ENCODE measurements around the gene ZNF697. TPM values are rescaled to one million over a fixed set of nuclear protein-coding genes. Genes with fewer than 3 reads are reported as not detected.
"Not testable (repeated sequence)": the region's sequence is repeated elsewhere in the genome, so short reads cannot be mapped to it uniquely, and the experiment has no call there.

Gene ZNF697
- total RNA-seq, result under 1 TPM in 1 of 2 experiments, not detected in 1; 0.08 TPM
- polyA plus RNA-seq, result not detected
- 0 to 1.9 (median 0.04) reads per million in 6 experiments for total RNA-seq

DNA sequence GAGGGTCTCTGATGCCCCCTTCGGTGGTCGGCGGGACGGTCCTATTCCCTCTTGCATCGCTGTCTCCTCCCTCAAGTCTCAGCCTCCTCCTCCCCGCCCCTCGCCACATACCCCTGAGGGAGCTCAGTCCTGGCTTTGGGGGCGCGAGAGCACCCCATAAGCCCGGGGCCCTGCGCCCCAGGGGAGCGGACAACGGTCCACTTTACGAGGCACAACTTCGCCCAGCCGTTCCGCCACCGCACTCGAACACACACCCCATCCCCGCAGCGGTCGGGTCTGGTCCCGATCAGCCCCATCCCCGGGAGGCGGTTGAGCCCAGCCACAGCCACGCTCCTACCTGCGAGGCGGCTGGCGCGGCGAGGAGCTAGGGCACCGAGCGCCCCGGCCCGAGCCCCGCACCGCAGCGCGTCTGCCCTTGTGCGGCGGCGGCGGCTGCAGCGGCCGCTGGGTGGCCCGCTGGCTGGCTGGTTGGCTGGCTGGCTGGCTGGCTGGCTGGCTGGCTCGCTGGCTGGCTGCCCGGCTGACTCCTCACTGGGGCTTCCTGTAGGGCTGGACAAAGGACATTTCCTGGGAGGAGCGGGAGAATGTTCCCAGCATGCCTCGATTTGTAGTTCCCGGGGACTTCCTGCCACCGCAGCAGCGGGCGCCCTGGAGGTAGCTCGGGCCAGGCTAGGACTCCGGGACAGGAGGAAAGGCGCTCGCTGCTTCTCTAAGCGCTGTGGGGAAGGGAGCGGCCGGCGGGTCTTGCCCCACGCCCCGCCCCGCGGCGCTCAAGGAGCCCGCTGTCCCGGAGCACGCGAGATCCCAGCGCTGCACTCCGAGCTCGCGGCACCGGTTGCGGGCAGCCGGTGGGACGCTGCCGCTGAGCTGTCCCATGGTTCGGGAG lies at the start of gene ZNF697:
TSS of gene ZNF697 (minus strand) at position 533 of the 886 bp plus-strand sequence. CDS start 22,166 bp downstream, outside the sequence.
- POLR2A ChIA-PET, result interaction anchor here (0.7 kb wide), 1 partner anchor 64 kb away, joined by 3 read pairs; the partner anchor contains the start of gene PHGDH
- peaks cover 0 to 6% (median 0%) of the 10 kb centered on the region in 9 donors for H3K9me3 Mint-ChIP-seq
- H3K27ac Mint-ChIP-seq, result no peak within 1 kb of the TSS
- ATAC-seq (peak; percentile 72 to 83), DNase-seq (peak in 6 of 10 donors; percentile 5 to 63 (median 12))
- peak within 1 kb of the TSS; percentile 66 to 83 (median 72) for H3K4me3 Mint-ChIP-seq
- H3K36me3 Mint-ChIP-seq, result no peaks in the 10 kb centered on the region
- peaks cover 22 to 84% (median 62%) of the 10 kb centered on the region in 5 donors for H3K27me3 Mint-ChIP-seq
- H3K4me1 Mint-ChIP-seq, result peaks cover 2 to 15% (median 10%) of the 10 kb centered on the region in 4 donors

DNA sequence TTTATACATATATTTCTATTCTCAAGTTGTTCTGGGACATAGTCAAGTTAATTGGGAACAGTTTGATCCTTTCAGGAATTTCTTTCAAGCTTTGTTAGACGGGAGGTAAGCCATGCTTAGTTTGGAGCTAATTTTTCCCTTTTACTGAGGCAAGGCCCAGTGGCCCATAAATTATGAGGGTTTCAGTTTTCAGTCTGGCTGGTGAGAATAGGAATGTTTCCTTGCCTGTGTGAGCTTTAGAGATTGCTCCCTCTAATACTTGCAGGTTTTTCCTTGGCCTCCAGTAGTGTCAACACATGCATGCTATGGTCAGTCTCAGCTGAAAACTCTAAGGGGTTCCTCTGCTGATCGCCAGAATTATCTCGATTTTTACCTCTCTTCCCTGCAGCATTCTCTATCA lies 49.5 kb upstream of the ZNF697 start:
- POLR2A ChIA-PET, result no interaction called here
- H3K27me3 Mint-ChIP-seq, result peaks cover 18 to 61% (median 32%) of the 10 kb centered on the region in 5 donors
- DNase-seq (no peak), ATAC-seq (no peak)
- H3K4me3 Mint-ChIP-seq, result no peak overlapping the region
- peaks cover 8 to 33% (median 20%) of the 10 kb centered on the region in 9 donors for H3K9me3 Mint-ChIP-seq
- no peaks in the 10 kb centered on the region for H3K4me1 Mint-ChIP-seq
- no peak overlapping the region for H3K27ac Mint-ChIP-seq
- peaks cover 5 to 34% (median 16%) of the 10 kb centered on the region in 3 donors for H3K36me3 Mint-ChIP-seq

DNA sequence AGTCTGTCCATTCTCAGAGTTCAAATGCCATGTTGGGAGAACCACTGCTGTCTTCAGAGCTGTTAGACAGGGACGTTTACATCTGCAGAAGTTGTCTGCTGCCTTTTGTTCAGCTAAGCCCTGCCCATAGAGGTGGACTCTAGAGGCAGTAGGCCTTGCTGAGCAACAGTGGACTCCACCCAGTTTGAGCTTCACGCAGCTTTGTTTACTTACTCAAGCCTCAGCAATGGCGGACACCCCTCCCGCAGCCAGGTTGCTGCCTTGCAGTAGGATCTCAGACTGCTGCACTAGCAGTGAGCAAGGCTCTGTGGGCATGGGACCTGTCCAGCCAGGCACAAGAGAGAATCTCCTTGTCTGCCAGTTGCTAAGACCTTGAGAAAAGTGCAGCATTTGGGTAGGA lies 48.8 kb upstream of the ZNF697 start:
- H3K4me1 Mint-ChIP-seq, H3K27ac Mint-ChIP-seq, POLR2A ChIA-PET, DNase-seq, H3K4me3 Mint-ChIP-seq, ATAC-seq: not testable (repeated sequence)
- peaks cover 15 to 61% (median 32%) of the 10 kb centered on the region in 5 donors for H3K27me3 Mint-ChIP-seq
- peaks cover 5 to 27% (median 9%) of the 10 kb centered on the region in 3 donors for H3K36me3 Mint-ChIP-seq
- H3K9me3 Mint-ChIP-seq, result peaks cover 6 to 30% (median 13%) of the 10 kb centered on the region in 9 donors

DNA sequence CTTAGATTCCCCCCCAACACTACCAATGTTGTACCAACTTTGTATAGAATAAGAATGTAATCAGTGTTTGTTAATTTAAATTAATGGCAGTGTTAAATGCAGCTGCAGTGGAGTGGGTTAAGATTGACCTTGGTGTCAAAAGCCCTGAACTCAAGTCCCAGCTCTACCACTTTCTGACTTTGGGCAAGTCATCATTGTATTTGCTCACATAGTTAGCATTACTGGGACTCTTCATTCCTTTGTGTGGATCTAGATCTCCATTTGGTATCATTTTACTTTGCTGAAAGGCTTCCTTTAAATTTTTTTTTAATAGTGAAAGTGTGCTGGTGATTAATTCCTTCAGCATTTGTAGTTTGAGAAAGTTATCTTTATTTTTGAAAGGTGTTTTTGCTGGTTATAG lies 41.4 kb upstream of the ZNF697 start:
- H3K9me3 Mint-ChIP-seq, result peaks cover 0 to 14% (median 2%) of the 10 kb centered on the region in 9 donors
- POLR2A ChIA-PET, result no interaction called here
- H3K27ac Mint-ChIP-seq, result no peak overlapping the region
- H3K4me3 Mint-ChIP-seq, result no peak overlapping the region
- H3K4me1 Mint-ChIP-seq, result no peaks in the 10 kb centered on the region
- ATAC-seq (no peak), DNase-seq (no peak)
- no peaks in the 10 kb centered on the region for H3K36me3 Mint-ChIP-seq
- peaks cover 4 to 11% (median 8%) of the 10 kb centered on the region in 5 donors for H3K27me3 Mint-ChIP-seq

DNA sequence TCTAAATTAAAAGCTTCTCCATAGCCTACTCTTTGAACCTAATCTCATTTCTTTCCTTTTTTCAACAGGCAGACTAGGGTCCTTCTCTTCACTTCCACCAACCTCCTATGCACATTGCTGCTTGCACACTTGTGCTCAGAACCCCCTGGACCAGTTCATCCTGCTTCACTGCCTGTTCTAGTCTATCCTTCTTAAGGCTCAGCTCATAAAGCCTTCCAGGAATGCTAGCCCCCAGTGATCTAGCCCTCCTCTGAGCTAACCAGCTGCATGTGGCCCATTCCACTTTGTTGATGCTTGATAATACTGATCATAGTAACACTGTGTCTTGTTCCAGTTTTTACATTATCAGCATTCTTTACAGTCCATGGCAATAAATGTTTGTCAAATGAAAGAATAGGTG lies 40.7 kb upstream of the ZNF697 start:
- Mint-ChIP-seq H3K27ac (peak overlapping the region in 1 of 10 donors; percentile 43), H3K4me1 (no peaks in the 10 kb centered on the region), H3K9me3 (peaks cover 0 to 14% (median 2%) of the 10 kb centered on the region in 9 donors), H3K27me3 (peaks cover 1 to 6% (median 3%) of the 10 kb centered on the region in 5 donors), H3K4me3 (no peak overlapping the region), H3K36me3 (no peaks in the 10 kb centered on the region)
- no peak for DNase-seq
- POLR2A ChIA-PET, result no interaction called here
- ATAC-seq, result no peak

DNA sequence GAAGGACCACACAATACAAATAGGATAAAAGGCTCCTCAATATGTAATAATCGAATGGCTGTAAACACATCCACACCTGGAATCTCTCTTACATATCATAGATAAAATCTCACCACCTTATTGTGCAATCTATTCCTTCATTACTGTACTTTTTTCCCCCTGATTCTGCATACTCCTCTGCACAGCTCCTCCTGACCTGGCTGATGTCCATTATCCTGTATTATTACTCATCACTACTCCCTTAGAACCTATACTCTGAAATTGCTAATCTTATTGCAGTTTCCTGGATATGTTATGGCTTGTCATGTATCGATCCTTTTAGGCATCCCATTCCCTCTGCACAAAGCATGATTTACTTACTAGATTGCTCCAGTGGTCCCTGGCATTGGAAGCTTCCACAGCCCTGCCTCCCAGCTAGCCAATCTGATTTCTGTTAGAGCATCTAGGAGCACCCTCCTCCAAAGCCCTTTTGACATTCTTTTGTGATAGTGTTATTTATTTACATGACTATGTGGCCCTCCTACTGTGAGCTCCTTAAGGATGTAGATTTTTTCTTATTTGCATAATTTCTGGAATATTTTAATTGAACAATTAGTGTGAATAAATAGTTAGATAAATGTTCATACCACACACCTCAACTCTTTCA lies 39.5 kb upstream of the ZNF697 start:
- H3K36me3 Mint-ChIP-seq, result no peaks in the 10 kb centered on the region
- no peak for DNase-seq
- H3K27ac Mint-ChIP-seq, result no peak overlapping the region
- no peak overlapping the region for H3K4me3 Mint-ChIP-seq
- peaks cover 0 to 4% (median 2%) of the 10 kb centered on the region in 5 donors for H3K27me3 Mint-ChIP-seq
- H3K9me3 Mint-ChIP-seq, result peaks cover 0 to 8% (median 0%) of the 10 kb centered on the region in 9 donors
- no peak for ATAC-seq
- POLR2A ChIA-PET, result no interaction called here
- no peaks in the 10 kb centered on the region for H3K4me1 Mint-ChIP-seq

DNA sequence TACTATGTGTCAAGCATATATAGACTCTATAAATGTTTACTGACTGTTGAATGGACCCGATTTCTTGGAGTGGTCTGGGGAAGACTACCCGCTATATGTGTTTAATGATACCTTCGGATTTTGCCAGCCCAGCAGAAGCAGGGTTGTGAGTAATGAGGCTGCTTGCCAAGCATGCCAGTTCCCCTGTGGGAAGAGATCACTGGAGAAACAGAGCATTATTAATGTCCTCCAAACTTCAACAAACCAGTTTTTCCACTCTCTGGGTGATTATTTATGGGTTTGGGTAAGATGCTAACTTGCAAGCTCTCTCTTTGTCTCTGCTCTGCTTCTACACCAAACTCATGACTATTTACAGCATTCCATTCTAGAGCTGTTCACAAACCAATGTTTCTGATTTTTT lies 38.6 kb upstream of the ZNF697 start:
- H3K27ac Mint-ChIP-seq, result peak overlapping the region in 1 of 10 donors; percentile 19
- DNase-seq (no peak), ATAC-seq (no peak)
- POLR2A ChIA-PET, result no interaction called here
- no peak overlapping the region for H3K4me3 Mint-ChIP-seq
- no peaks in the 10 kb centered on the region for H3K36me3 Mint-ChIP-seq
- H3K9me3 Mint-ChIP-seq, result peaks cover 0 to 3% (median 0%) of the 10 kb centered on the region in 9 donors
- H3K4me1 Mint-ChIP-seq, result no peaks in the 10 kb centered on the region
- peaks cover 0 to 4% (median under 1%) of the 10 kb centered on the region in 5 donors for H3K27me3 Mint-ChIP-seq

DNA sequence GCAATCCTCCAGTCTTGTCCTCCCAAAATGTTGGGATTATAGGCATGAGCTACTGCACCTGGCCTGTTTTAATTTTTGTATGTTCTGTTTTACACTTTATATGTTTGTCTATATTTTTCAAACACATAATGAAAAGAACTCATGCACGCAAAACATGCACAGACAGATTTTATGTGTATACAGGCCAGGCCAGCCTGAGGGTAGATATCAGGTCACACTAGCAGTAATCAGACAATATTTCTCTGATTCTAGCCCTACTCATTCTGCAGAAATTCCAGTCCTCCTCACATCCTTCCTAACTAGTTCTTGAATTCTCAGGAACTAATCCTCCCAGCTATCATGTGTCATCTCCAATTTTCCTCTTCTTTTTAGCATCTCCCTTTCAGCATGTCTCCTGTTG lies 35.8 kb upstream of the ZNF697 start:
- Mint-ChIP-seq H3K27me3 (peaks cover 0 to 10% (median 0%) of the 10 kb centered on the region in 5 donors), H3K36me3 (no peaks in the 10 kb centered on the region), H3K27ac (peak overlapping the region in 1 of 10 donors; percentile 30), H3K4me3 (no peak overlapping the region), H3K4me1 (no peaks in the 10 kb centered on the region), H3K9me3 (no peaks in the 10 kb centered on the region)
- ATAC-seq (no peak), DNase-seq (no peak)
- POLR2A ChIA-PET, result interaction anchor here (0.7 kb wide), 1 partner anchor 156 kb away, joined by 4 read pairs; no protein-coding TSS in a partner anchor

DNA sequence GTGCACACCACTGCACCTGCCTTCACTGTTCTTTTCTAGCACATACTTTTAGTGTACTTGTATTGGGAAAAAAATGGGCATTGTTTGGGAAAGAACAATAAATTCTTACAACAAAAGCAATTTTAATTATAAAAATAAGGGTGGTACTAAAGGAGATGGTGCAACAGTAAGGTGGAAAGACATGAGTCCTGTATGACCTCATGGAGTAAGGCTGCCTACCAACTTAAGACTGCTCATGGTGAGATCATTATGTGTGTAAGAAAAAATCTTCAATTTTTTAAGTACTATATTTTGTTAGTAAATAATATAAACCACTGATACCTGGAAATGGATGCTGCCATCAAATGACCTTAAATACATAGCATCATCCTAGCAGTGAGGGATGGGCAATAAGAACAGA lies 34.1 kb upstream of the ZNF697 start:
- peaks cover 0 to 8% (median 0%) of the 10 kb centered on the region in 5 donors for H3K27me3 Mint-ChIP-seq
- ATAC-seq, result no peak
- no peaks in the 10 kb centered on the region for H3K36me3 Mint-ChIP-seq
- DNase-seq, result no peak
- no peaks in the 10 kb centered on the region for H3K4me1 Mint-ChIP-seq
- H3K27ac Mint-ChIP-seq, result no peak overlapping the region
- POLR2A ChIA-PET, result no interaction called here
- H3K4me3 Mint-ChIP-seq, result no peak overlapping the region
- H3K9me3 Mint-ChIP-seq, result no peaks in the 10 kb centered on the region

DNA sequence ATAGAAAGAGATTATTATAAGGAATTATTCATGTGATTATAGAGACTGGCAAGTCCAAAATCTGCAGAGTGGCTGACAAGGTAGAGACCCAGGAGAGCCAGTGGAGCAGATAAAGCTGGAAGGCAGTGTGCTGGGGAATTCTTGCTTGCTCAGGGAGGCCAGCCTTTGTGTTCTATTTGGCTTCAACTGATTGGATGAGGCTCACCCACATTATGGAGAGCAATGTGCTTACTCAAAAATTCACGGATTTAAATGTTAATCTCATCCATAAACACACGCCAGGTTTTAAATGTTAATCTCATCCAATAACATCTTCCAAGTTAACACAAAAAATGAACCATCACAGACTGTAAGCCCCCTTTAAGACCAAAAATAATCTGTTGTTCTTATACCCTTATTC lies 33.5 kb upstream of the ZNF697 start:
- POLR2A ChIA-PET, result no interaction called here
- H3K27ac Mint-ChIP-seq, result no peak overlapping the region
- ATAC-seq (no peak), DNase-seq (no peak)
- H3K4me3 Mint-ChIP-seq, result no peak overlapping the region
- no peaks in the 10 kb centered on the region for H3K4me1 Mint-ChIP-seq
- H3K27me3 Mint-ChIP-seq, result peaks cover 0 to 8% (median 0%) of the 10 kb centered on the region in 5 donors
- H3K36me3 Mint-ChIP-seq, result no peaks in the 10 kb centered on the region
- H3K9me3 Mint-ChIP-seq, result no peaks in the 10 kb centered on the region

DNA sequence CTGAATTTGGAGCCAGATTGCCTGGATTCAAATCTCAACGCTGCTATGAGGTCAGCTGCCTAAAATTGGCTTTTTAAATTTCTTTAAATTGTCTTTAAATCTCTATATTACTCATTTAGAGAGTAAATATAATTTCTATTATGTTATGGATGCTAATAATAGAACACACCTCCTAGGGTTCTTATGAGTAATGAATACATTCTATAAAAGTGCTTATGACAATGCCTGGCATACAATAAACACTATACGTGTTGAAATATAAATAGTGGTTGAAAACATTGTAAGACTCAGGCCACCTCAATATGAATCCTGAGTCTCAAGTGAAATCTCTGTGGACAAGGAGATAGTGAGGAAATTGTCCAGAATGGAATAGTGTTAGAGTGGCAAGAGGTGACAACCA lies 32.7 kb upstream of the ZNF697 start:
- no peaks in the 10 kb centered on the region for H3K9me3 Mint-ChIP-seq
- H3K36me3 Mint-ChIP-seq, result no peaks in the 10 kb centered on the region
- H3K4me3 Mint-ChIP-seq, result no peak overlapping the region
- POLR2A ChIA-PET, result no interaction called here
- ATAC-seq, result no peak
- H3K27me3 Mint-ChIP-seq, result peaks cover 0 to 8% (median 1%) of the 10 kb centered on the region in 5 donors
- peaks cover under 1 to 2% (median 2%) of the 10 kb centered on the region in 4 donors for H3K4me1 Mint-ChIP-seq
- no peak for DNase-seq
- H3K27ac Mint-ChIP-seq, result no peak overlapping the region

DNA sequence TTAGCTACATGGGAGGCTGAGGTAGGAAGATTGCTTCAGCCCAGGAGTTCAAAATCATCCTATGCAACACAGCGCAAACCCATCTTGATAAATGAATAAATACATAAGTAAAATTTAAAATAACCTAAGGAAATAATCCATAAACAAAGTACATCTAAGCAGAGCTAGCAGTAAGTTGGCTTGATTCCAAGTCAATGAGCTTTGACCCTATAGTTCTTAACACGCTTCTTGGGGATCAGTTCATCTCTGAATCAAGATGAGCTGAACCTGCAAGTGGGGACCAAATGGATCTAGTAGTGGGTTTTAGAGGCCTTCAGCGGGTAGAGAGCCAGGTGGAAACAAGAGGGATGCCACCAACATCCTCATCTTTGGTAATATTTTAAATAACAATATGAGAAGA lies 32.1 kb upstream of the ZNF697 start:
- ATAC-seq, result no peak
- Mint-ChIP-seq H3K27me3 (peaks cover 0 to 10% (median 5%) of the 10 kb centered on the region in 5 donors), H3K4me3 (no peak overlapping the region), H3K4me1 (peaks cover 2 to 7% (median 7%) of the 10 kb centered on the region in 4 donors), H3K27ac (no peak overlapping the region), H3K36me3 (no peaks in the 10 kb centered on the region), H3K9me3 (no peaks in the 10 kb centered on the region)
- POLR2A ChIA-PET, result no interaction called here
- no peak for DNase-seq

DNA sequence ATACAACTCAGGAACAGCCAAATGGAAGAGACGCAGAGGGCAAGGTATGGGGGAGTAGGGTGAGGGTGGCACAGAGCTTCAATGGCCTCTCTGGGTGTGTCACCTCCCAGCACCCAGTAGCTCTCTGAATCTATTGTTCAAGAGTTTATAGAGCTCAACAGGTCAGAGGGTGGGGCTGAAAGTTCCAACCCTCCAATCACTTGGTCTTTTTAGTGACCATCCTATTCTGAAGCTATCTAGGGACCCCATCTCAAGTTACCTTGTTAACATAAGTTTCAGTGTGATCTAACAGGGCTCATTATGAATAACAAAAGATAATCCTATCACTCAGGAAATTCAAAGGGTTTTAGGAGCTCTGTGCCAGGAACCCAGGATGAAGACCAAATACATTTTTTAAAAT lies 31.2 kb upstream of the ZNF697 start:
- Mint-ChIP-seq H3K9me3 (no peaks in the 10 kb centered on the region), H3K27ac (no peak overlapping the region), H3K27me3 (peaks cover 5 to 10% (median 5%) of the 10 kb centered on the region in 5 donors), H3K4me1 (peaks cover 5 to 15% (median 8%) of the 10 kb centered on the region in 4 donors), H3K36me3 (no peaks in the 10 kb centered on the region), H3K4me3 (no peak overlapping the region)
- ATAC-seq, result no peak
- no peak for DNase-seq
- POLR2A ChIA-PET, result no interaction called here

Data from naive thymus-derived CD8-positive, alpha-beta T cell (primary cell).